Tibial nerve (tissue), 4 donors: ENCODE results near the gene TMEM212. TPM values are rescaled to one million over a fixed set of nuclear protein-coding genes. Genes with fewer than 3 reads are reported as not detected.

Experiments
- DNase-seq, 2 donors: peaks; one replicate each; pipeline ENCODE4 v3.0.0-alpha.2; 2019; ENCODE audit warnings: low spot score in 2 of 2
- H3K27ac ChIP-seq, 4 donors: fragments of 200-600 bp; sonication (generic) in 3 of 4; one replicate each; pipeline ENCODE4 v1.5.1; 2017 to 2019; ENCODE audit warnings: mild to moderate bottlenecking in 1 of 4
- H3K27me3 ChIP-seq, 2 donors: fragments of 200-600 bp; sonication (generic) in 1 of 2; one replicate each; pipeline versions ENCODE4 v1.5.1 to v1.6.0; 2017 to 2019
- H3K36me3 ChIP-seq, 3 donors: fragments of 200-600 bp; sonication (generic); one replicate each; pipeline ENCODE4 v1.5.1; 2018 to 2019
- H3K4me1 ChIP-seq, 4 donors: fragments of 200-600 bp; sonication (generic) in 3 of 4; one replicate each; pipeline ENCODE4 v1.5.1; 2017 to 2019
- H3K4me3 ChIP-seq, 4 donors: fragments of 200-600 bp; sonication (generic) in 3 of 4; one replicate each; pipeline ENCODE4 v1.5.1; 2017 to 2019; ENCODE audit warnings: mild to moderate bottlenecking in 1 of 4, moderate library complexity in 1 of 4
- H3K9me3 ChIP-seq, 4 donors: fragments of 200-600 bp; sonication (generic) in 3 of 4; one replicate each; pipeline ENCODE4 v1.5.1; 2017 to 2019
- CTCF ChIP-seq, 5 experiments: fragments of 200-600 bp in 3 of 5; fragments of 450-650 bp in 2 of 5; sonication (generic) in 3 of 5; IDR thresholded peaks; one replicate each; pipeline ENCODE4 v1.5.1; 2016 to 2019; ENCODE audit warnings: antibody characterized with exemption in 5 of 5, mild to moderate bottlenecking in 3 of 5, moderate library complexity in 2 of 5
- EP300 ChIP-seq, 2 donors: sonication (generic); formaldehyde crosslinking; IDR thresholded peaks; one replicate each; pipeline ENCODE4 v1.6.1; 2017; ENCODE audit warnings: antibody characterized with exemption in 2 of 2, mild to moderate bottlenecking in 1 of 2
- POLR2A ChIP-seq, 2 donors: fragments of 450-650 bp; IDR thresholded peaks; one replicate each; pipeline ENCODE4 v1.6.1; 2017; ENCODE audit warnings: antibody characterized with exemption in 2 of 2, mild to moderate bottlenecking in 2 of 2, moderate library complexity in 2 of 2
- WGBS, 2 donors: methylation state at CpG; one replicate each; pipeline ENCODE4 v1.1.5; 2018; 5-methylcytosine and 5-hydroxymethylcytosine counted together
- total RNA-seq, 4 donors: library from RNA; depleted of rRNA; stranded (reverse); fragments of >200 nt; gene quantifications; one replicate each; pipeline ENCODE4 v1.1.0, GENCODE V29; 2016

TMEM212 gene
- total RNA-seq, 4 donors from 2014 or later, result not detected

GRCh38 chr3:171847595-171848259, 4.6 kb downstream of the TMEM212 start:
- Histone ChIP-seq H3K4me1 (peaks cover 0 to 15% (median 0%) of the 10 kb centered on the region in 4 donors), H3K27ac (no peak overlapping the region), H3K27me3 (no peaks in the 10 kb centered on the region), H3K36me3 (no peaks in the 10 kb centered on the region), H3K4me3 (no peak overlapping the region), H3K9me3 (no peaks in the 10 kb centered on the region)
- TF ChIP-seq POLR2A (IDR thresholded peaks at IDR 0.05), result no peak
- no peak for TF ChIP-seq EP300 (IDR thresholded peaks at IDR 0.05)
- TF ChIP-seq CTCF (IDR thresholded peaks at IDR 0.05), result no peak
- no peak for DNase-seq
- 62 to 94% methylated on average over 3 of the region's 3 CpGs for WGBS, 2 donors

GRCh38 chr3:171849617-171850319, 6.6 kb downstream of the TMEM212 start:
- TF ChIP-seq EP300 (IDR thresholded peaks at IDR 0.05), result no peak
- TF ChIP-seq POLR2A (IDR thresholded peaks at IDR 0.05), result no peak
- TF ChIP-seq CTCF (IDR thresholded peaks at IDR 0.05), result no peak
- H3K4me3 ChIP-seq, result no peak overlapping the region
- WGBS, 2 donors, result 69 to 71% methylated on average over 6 of the region's 6 CpGs

GRCh38 chr3:171850320-171850959, 7.3 kb downstream of the TMEM212 start:
- no peak for TF ChIP-seq EP300 (IDR thresholded peaks at IDR 0.05)
- TF ChIP-seq CTCF (IDR thresholded peaks at IDR 0.05), result no peak
- no peak for TF ChIP-seq POLR2A (IDR thresholded peaks at IDR 0.05)
- Histone ChIP-seq H3K36me3 (no peaks in the 10 kb centered on the region), H3K4me1 (peaks cover 0 to 12% (median 0%) of the 10 kb centered on the region in 4 donors), H3K4me3 (no peak overlapping the region), H3K9me3 (peaks cover 0 to 10% (median 2%) of the 10 kb centered on the region in 4 donors), H3K27me3 (no peaks in the 10 kb centered on the region), H3K27ac (no peak overlapping the region)
- no peak for DNase-seq
- 52% methylated on average over 6 of the region's 6 CpGs for WGBS, 2 donors

More at GRCh38 chr3:171849617-171850319, 6.6 kb downstream of the TMEM212 start:
- Histone ChIP-seq H3K4me1 (peaks cover 0 to 12% (median 0%) of the 10 kb centered on the region in 4 donors), H3K27ac (no peak overlapping the region), H3K27me3 (no peaks in the 10 kb centered on the region), H3K9me3 (peaks cover 0 to 7% (median 2%) of the 10 kb centered on the region in 4 donors), H3K36me3 (no peaks in the 10 kb centered on the region)
- no peak for DNase-seq

- WGBS, 2 donors, result 76% methylated on average over 6 of the region's 6 CpGs
- TF ChIP-seq POLR2A (IDR thresholded peaks at IDR 0.05) (no peak), CTCF (IDR thresholded peaks at IDR 0.05) (no peak), EP300 (IDR thresholded peaks at IDR 0.05) (no peak)
- H3K4me3 ChIP-seq, result no peak overlapping the region
- H3K27ac ChIP-seq, result no peak overlapping the region
- peaks cover 0 to 10% (median 2%) of the 10 kb centered on the region in 4 donors for H3K9me3 ChIP-seq
- DNase-seq, result no peak
- peaks cover 0 to 12% (median 0%) of the 10 kb centered on the region in 4 donors for H3K4me1 ChIP-seq
- no peaks in the 10 kb centered on the region for H3K36me3 ChIP-seq
- H3K27me3 ChIP-seq, result no peaks in the 10 kb centered on the region
Measured at GRCh38 chr3:171850960-171851659, 8.0 kb downstream of the TMEM212 start.
